HepG2 (cell line): ENCODE data around the gene NINJ2. TPM values are rescaled to one million over a fixed set of nuclear protein-coding genes. Genes with fewer than 3 reads are reported as not detected.

Source experiments
- ARID2 ChIP-seq: sonication (generic); formaldehyde crosslinking; IDR thresholded peaks from 2 replicates; pipeline ENCODE4 v1.8.1; 2022; ENCODE audit warnings: mild to moderate bottlenecking, missing genetic modification reagents, borderline replicate concordance
- CHD4 ChIP-seq: fragments of 200-600 bp; sonication (generic); IDR thresholded peaks from 2 replicates; pipeline ENCODE4 v1.7.0; 2017; ENCODE audit warnings: mild to moderate bottlenecking, low read length, borderline replicate concordance
- KIAA2018 ChIP-seq: sonication (generic); formaldehyde crosslinking; IDR thresholded peaks from 2 replicates; pipeline ENCODE4 v1.5.0; 2020; ENCODE audit warnings: mild to moderate bottlenecking, missing genetic modification reagents, borderline replicate concordance
- MIER2 ChIP-seq: IDR thresholded peaks from 2 replicates; pipeline ENCODE4 v1.6.1; 2016; ENCODE audit warnings: missing biosample characterization, missing genetic modification reagents
- NAIF1 ChIP-seq: sonication (generic); formaldehyde crosslinking; IDR thresholded peaks from 2 replicates; pipeline ENCODE4 v1.5.0; 2020; ENCODE audit warnings: mild to moderate bottlenecking, missing genetic modification reagents, borderline replicate concordance
- NBN ChIP-seq: fragments of 450-650 bp; conservative IDR thresholded peaks from 2 replicates; pipeline ENCODE4 v1.6.1; 2017
- PHB2 ChIP-seq: fragments of 450-650 bp; IDR thresholded peaks from 2 replicates; pipeline ENCODE4 v1.6.1; 2018; ENCODE audit not compliant: partially characterized antibody
- POLR2AphosphoS5 ChIP-seq: IDR thresholded peaks from 2 replicates; pipeline ENCODE4 v1.6.1; 2012; ENCODE audit warnings: low read depth, low read length
- PRPF4 ChIP-seq: fragments of 200-400 bp; formaldehyde crosslinking; IDR thresholded peaks from 2 replicates; pipeline ENCODE4 v1.6.1; 2016; ENCODE audit warnings: low read length, low read depth; ENCODE audit not compliant: poor library complexity, severe bottlenecking
- TFDP1 ChIP-seq: IDR thresholded peaks from 2 replicates; pipeline ENCODE4 v1.6.1; 2016; ENCODE audit warnings: missing compliant biosample characterization, missing genetic modification reagents, borderline replicate concordance
- TOE1 ChIP-seq: sonication (generic); formaldehyde crosslinking; IDR thresholded peaks from 2 replicates; pipeline ENCODE4 v1.4.0; 2020; ENCODE audit warnings: mild to moderate bottlenecking, missing genetic modification reagents
- ZBTB14 ChIP-seq: sonication (generic); formaldehyde crosslinking; IDR thresholded peaks from 2 replicates; pipeline ENCODE4 v1.4.0; 2020; ENCODE audit warnings: missing genetic modification reagents
- ZHX1 ChIP-seq: sonication (generic); formaldehyde crosslinking; IDR thresholded peaks from 2 replicates; pipeline ENCODE4 v1.8.1; 2022; ENCODE audit warnings: low read depth, mild to moderate bottlenecking, missing genetic modification reagents
- ZNF282 ChIP-seq: fragments of 450-650 bp; IDR thresholded peaks from 2 replicates; pipeline ENCODE4 v1.6.1; 2018; ENCODE audit not compliant: partially characterized antibody
- ZNF550 ChIP-seq: sonication (generic); formaldehyde crosslinking; IDR thresholded peaks from 2 replicates; pipeline ENCODE4 v1.4.0; 2020; ENCODE audit warnings: mild to moderate bottlenecking, missing genetic modification reagents, borderline replicate concordance
- ZNF563 ChIP-seq: sonication (generic); formaldehyde crosslinking; IDR thresholded peaks from 2 replicates; pipeline ENCODE4 v1.8.0; 2022; ENCODE audit warnings: mild to moderate bottlenecking, moderate library complexity, missing genetic modification reagents
- ZNF644 ChIP-seq: IDR thresholded peaks from 2 replicates; pipeline ENCODE4 v1.6.1; 2016; ENCODE audit warnings: low read depth
- polyA plus RNA-seq, 8 experiments: library from polyadenylated mRNA; depleted of rRNA in 3 of 8; stranded (reverse) in 7 of 8; unstranded in 1 of 8; fragments of >200 nt; fragmentation: Illumina TruSeq in 4 of 8; extraction: Trizol in 4 of 8; gene quantifications; 2 replicates each; pipeline versions ENCODE4 v1.2.1 to v1.2.3, GENCODE V29; 2011 to 2016; ENCODE audit warnings: low read depth in 4 of 8, missing spikeins in 1 of 8, mixed read lengths in 1 of 8; ENCODE audit not compliant: insufficient read depth in 1 of 8
- total RNA-seq, 5 experiments: library from RNA; depleted of rRNA; stranded (reverse); fragments of >200 nt; fragmentation: Illumina TruSeq; extraction: Trizol; gene quantifications; 2 replicates each; pipeline ENCODE4 v1.2.3, GENCODE V29; 2016; ENCODE audit warnings: low read depth in 1 of 5

The NINJ2 gene
- total and polyA plus RNA-seq, 2 of the 13 experiments (the other 11 are each of a cell fraction or from before 2014, with no cell fraction given): 0.62 to 3.8 TPM

GRCh38 chr12:583251-583869, 79.9 kb downstream of the NINJ2 start (continued):
- TF ChIP-seq TFDP1 (CRISPR knock-in tag) (peak; percentile 84; the same call in 1 of the 2 replicates), TOE1 (CRISPR knock-in tag) (no peak), NBN (no peak), POLR2AphosphoS5 (peak; percentile 49; the same call in 1 of the 2 replicates), ZNF550 (peak; percentile 81; the same call in 1 of the 2 replicates), PRPF4 (no peak), KIAA2018 (no peak), CHD4 (no peak), ZNF644 (CRISPR knock-in tag) (peak; percentile 88; the same call in 1 of the 2 replicates), ZNF563 (CRISPR knock-in tag) (peak; percentile 79; the same call in 1 of the 2 replicates), MIER2 (CRISPR knock-in tag) (no peak), ARID2 (no peak), ZHX1 (CRISPR knock-in tag) (peak; percentile 73; the same call in 1 of the 2 replicates), ZNF282 (no peak), NAIF1 (CRISPR knock-in tag) (no peak), PHB2 (no peak), ZBTB14 (CRISPR knock-in tag) (no peak)
